Muscle of leg (tissue), 11 donors: ENCODE measurements around the gene METTL15. TPM values are rescaled to one million over a fixed set of nuclear protein-coding genes. Genes with fewer than 3 reads are reported as not detected.
"Not testable (repeated sequence)": the region's sequence is repeated elsewhere in the genome, so short reads cannot be mapped to it uniquely, and the experiment has no call there.

Source experiments
- DNase-seq: peaks from one replicate; pipeline ENCODE4 v3.0.0; 2013
- H3K27ac ChIP-seq: one replicate; pipeline ENCODE4 v1.5.1; 2013; ENCODE audit warnings: mild to moderate bottlenecking, low read length, control low read depth
- H3K27me3 ChIP-seq: one replicate; pipeline ENCODE4 v1.6.1; 2013; ENCODE audit warnings: low read length; ENCODE audit not compliant: control insufficient read depth, insufficient read depth
- H3K36me3 ChIP-seq: one replicate; pipeline ENCODE4 v1.6.1; 2013; ENCODE audit warnings: low read length; ENCODE audit not compliant: control insufficient read depth, insufficient read depth
- H3K4me1 ChIP-seq: one replicate; pipeline ENCODE4 v1.6.1; 2013; ENCODE audit warnings: low read length; ENCODE audit not compliant: control insufficient read depth, insufficient read depth
- H3K4me3 ChIP-seq: one replicate; pipeline ENCODE4 v1.5.1; 2013; ENCODE audit warnings: low read length, control low read depth
- H3K9me3 ChIP-seq: replicated peaks from 2 replicates; pipeline ENCODE4 v1.6.1; 2013; ENCODE audit warnings: low read depth, low read length; ENCODE audit not compliant: control insufficient read depth
- WGBS: methylation state at CpG from one replicate; pipeline ENCODE4 v1.1.5; 2013; ENCODE audit warnings: missing lambda C conversion rate; ENCODE audit not compliant: insufficient coverage; 5-methylcytosine and 5-hydroxymethylcytosine counted together
- polyA plus RNA-seq, 8 donors: library from polyadenylated mRNA; unstranded; fragments of 120-200 nt; gene quantifications; one replicate each; pipeline versions ENCODE4 v1.2.1 to v1.2.3, GENCODE V29; 2013; ENCODE audit warnings: inconsistent platforms in 1 of 8, low replicate concordance in 1 of 8; ENCODE audit not compliant: insufficient read length in 8 of 8, insufficient read depth in 1 of 8
- total RNA-seq: library from RNA; stranded (reverse); fragments of 120-200 nt; gene quantifications from one replicate; pipeline ENCODE4 v1.2.4, GENCODE V29; 2013

The METTL15 gene
- total and polyA plus RNA-seq, 9 donors: 9.5 to 14.6 (median 11.4) TPM

DNA sequence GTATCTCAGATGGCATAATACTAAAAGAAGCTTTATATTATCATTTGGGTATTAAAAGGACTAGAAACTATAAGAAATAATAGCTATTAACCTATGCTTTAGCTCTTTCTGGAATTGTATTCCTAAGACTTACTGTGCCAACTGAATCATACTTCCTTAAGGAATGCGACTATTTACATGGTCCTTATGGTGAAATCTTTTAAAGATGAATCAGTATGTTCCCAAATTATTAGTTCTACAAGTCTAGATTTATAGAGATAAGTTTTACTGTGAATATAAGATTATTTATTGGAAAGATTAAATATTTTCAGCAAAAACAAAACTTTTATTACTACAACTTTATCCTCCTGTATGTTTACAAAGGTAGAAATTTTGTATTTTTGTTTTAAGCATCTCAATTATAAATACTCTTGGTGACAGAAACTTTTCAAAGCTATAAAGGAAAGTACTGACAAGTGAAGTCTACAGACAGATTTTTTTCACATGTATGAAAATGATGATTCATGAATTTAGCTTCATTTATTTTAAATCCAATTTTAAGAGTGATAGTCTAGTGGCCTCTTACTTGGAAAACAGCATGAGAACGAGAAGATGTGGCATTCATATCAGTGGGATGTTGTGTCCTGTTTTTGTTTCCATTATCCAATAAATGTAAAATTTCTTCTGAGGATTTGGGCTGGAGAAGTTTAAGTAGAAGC is 18.0 kb upstream of the METTL15 start:
- H3K27ac ChIP-seq: no peak overlapping the region
- no CpG with 5 or more reads among the region's 2 CpGs for WGBS
- peaks cover 5% of the 10 kb centered on the region for H3K36me3 ChIP-seq
- no peak overlapping the region for H3K4me3 ChIP-seq
- H3K9me3 ChIP-seq: no peaks in the 10 kb centered on the region
- H3K27me3 ChIP-seq: no peaks in the 10 kb centered on the region
- no peaks in the 10 kb centered on the region for H3K4me1 ChIP-seq
- DNase-seq: no peak

DNA sequence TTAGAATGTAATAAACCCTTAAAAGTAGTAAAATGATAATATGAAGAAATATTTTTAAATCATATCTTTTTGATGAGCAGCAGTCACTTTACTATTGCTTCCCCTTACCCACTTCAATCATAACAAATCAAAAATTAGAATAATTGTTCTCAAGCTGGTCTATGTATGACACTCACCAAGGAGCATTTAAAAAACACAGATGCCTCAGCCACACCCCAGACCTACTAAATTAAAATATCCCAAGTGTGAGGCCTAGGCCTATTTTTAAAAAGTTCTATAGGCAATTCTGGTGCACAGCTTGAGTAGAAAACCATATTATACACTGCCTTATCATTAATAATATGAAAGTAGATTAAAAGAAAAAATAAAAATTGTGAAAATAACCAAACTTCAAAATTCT is 15.4 kb upstream of the METTL15 start:
- H3K9me3 ChIP-seq: no peaks in the 10 kb centered on the region
- H3K4me1 ChIP-seq: no peaks in the 10 kb centered on the region
- DNase-seq: no peak
- H3K27me3 ChIP-seq: no peaks in the 10 kb centered on the region
- no peak overlapping the region for H3K27ac ChIP-seq
- peaks cover 2% of the 10 kb centered on the region for H3K36me3 ChIP-seq
- H3K4me3 ChIP-seq: no peak overlapping the region

DNA sequence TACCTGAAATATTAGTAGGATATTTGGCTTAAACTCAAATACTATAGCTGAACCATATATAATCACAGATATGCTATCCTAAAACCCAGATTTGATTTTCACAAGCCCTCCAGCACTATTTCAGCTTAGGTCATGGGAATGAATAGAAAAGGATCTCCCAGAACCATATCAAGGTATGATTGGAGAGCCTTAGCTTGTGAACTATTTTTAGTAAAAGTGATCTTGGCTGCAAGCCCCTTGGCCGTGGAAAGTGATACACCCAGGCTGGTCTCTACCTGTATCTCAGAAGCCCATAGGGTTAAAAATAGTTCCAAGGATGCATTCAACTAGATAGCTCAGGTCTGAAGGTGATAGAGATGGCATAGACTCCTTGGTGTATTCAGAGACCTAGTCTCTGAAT is 9.9 kb upstream of the METTL15 start:
- DNase-seq: no peak
- no CpG with 5 or more reads among the region's 1 CpG for WGBS
- H3K4me3 ChIP-seq: no peak overlapping the region

DNA sequence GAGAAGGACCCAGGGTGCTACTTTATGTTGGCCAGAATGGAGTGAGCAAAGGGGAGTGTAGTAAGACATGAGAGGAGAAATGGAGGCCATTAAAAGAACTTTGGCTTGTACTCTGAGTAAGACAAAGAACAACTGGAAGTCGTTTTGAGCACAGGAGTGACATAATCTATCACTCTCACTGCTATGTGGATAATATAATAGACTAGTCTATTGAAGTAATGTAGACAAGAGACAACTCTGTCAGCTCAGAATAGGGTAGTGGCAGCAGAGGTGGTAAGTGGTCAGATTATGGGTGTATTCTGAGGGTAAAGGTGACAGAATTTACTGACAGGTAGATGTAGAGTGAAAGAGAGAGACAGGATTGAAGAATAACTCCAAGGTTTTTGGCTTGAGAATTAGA is 8.5 kb upstream of the METTL15 start:
- H3K9me3 ChIP-seq: no peaks in the 10 kb centered on the region
- peaks cover 2% of the 10 kb centered on the region for H3K36me3 ChIP-seq
- H3K27me3 ChIP-seq: no peaks in the 10 kb centered on the region
- H3K4me1 ChIP-seq: no peaks in the 10 kb centered on the region
- no peak overlapping the region for H3K4me3 ChIP-seq
- DNase-seq: no peak
- H3K27ac ChIP-seq: no peak overlapping the region
- WGBS: no CpG with 5 or more reads among the region's 1 CpG

More for the DNA sequence above, 9.9 kb upstream of the METTL15 start:
- H3K27me3 ChIP-seq: no peaks in the 10 kb centered on the region
- H3K36me3 ChIP-seq: peaks cover 2% of the 10 kb centered on the region
- no peak overlapping the region for H3K27ac ChIP-seq
- no peaks in the 10 kb centered on the region for H3K9me3 ChIP-seq
- H3K4me1 ChIP-seq: no peaks in the 10 kb centered on the region

DNA sequence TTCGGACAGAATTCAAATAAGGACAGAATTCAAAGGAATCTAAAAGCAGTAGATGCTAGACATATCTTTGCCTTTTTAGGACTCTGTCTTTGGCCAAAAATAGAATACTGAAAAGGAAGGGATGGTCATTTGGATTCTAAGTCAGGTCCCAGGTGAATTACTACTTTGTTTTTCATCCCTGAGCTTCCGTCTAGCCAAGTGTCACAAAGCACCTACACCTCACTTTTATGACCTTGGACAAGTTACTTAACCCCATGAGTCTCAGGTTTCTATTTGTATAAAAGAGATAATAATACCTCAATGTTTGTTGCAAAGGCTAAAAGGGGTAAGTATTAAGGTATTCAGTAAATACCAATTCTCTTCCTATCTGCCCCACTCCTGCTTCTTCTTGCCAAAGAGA is 7.5 kb upstream of the METTL15 start:
- WGBS: no CpG with 5 or more reads among the region's 2 CpGs
- Histone ChIP-seq H3K27ac (no peak overlapping the region), H3K9me3 (no peaks in the 10 kb centered on the region), H3K27me3 (no peaks in the 10 kb centered on the region), H3K36me3 (no peaks in the 10 kb centered on the region), H3K4me3 (no peak overlapping the region), H3K4me1 (no peaks in the 10 kb centered on the region)
- DNase-seq: no peak

DNA sequence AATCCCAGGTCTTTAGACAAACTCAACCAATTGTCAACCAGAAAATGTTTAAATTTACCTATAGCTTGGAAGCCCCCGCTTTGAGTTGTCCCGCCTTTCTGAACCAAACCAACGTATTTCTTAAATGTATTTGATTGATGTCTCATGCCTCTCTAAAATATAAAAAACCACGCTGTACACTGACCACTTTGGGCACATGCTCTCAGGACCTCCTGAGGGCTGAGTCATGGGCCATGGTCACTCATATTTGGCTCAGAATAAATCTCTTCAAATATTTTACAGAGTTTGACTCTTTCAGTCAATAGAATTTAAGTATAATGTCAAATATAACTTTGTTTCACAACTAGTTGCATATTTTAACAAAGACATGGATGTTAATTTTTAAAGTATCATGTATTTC is 5.9 kb upstream of the METTL15 start:
- H3K36me3 ChIP-seq, H3K4me1 ChIP-seq, DNase-seq, H3K27me3 ChIP-seq, H3K9me3 ChIP-seq, H3K27ac ChIP-seq, H3K4me3 ChIP-seq: not testable (repeated sequence)
- WGBS: no CpG with 5 or more reads among the region's 4 CpGs

DNA sequence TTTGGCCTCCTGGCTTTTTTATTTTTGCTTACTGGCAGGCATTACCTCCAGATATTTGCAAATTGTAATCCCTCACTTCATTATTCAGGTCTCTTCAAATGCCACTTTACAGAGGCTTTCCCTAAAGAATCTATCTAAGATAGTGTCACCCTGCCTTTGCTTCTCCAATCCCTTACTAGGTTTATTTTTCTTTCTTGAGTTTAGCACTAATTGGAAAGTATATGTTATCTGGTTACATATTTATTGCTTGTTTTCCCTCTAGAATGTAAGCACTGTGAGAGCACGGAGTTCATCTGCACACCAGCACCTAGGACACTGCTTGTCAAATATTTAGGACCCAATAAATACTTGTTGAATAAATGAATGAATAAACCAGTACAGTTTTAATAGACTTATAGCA is 3.8 kb upstream of the METTL15 start:
- no peak overlapping the region for H3K4me3 ChIP-seq
- no peaks in the 10 kb centered on the region for H3K36me3 ChIP-seq
- H3K4me1 ChIP-seq: peaks cover 9% of the 10 kb centered on the region
- no peaks in the 10 kb centered on the region for H3K9me3 ChIP-seq
- H3K27ac ChIP-seq: no peak overlapping the region
- DNase-seq: no peak
- no CpG with 5 or more reads among the region's 1 CpG for WGBS
- H3K27me3 ChIP-seq: no peaks in the 10 kb centered on the region

DNA sequence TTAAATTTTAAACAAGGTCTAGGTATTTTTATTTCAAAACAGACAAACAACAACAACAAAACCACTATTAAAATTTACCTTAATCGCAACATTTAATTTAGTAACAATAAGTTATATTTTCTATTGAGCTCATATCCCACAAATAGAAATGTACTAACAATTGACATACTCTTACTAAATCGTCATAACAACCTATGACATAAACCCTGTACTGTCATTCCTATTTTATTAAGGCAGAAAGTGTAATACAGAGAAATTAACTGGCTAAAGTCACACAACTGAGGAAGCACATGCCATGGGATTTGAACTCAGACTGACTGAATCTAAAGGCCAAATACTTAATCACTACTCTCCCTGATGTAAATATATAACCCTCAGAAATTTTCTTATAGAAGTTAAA is 3.2 kb upstream of the METTL15 start:
- H3K27me3 ChIP-seq: no peaks in the 10 kb centered on the region
- no peaks in the 10 kb centered on the region for H3K9me3 ChIP-seq
- H3K27ac ChIP-seq: no peak overlapping the region
- peaks cover 9% of the 10 kb centered on the region for H3K4me1 ChIP-seq
- no CpG with 5 or more reads among the region's 2 CpGs for WGBS
- H3K4me3 ChIP-seq: no peak overlapping the region
- DNase-seq: no peak
- H3K36me3 ChIP-seq: no peaks in the 10 kb centered on the region

DNA sequence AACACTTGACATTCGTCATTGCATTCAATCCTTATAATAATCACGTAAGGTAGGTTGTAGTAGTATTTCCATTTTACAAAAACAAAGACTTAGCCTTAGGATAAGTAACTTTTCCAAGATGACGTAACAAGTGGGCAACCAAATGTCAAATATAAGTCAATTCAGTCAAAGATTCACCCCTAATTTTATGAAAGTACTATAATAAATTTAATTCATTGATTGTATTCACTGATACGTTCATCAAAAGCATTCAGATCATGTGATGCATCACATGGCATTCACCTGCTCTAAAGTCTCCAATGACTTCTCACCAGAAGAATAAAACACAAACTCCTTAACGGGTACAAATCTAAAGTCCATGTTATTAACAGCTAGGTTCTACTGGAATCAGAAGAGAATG is 2.3 kb upstream of the METTL15 start:
- Histone ChIP-seq H3K36me3 (no peaks in the 10 kb centered on the region), H3K4me3 (no peak overlapping the region), H3K27me3 (no peaks in the 10 kb centered on the region), H3K4me1 (peaks cover 9% of the 10 kb centered on the region), H3K27ac (no peak overlapping the region), H3K9me3 (no peaks in the 10 kb centered on the region)
- DNase-seq: no peak
- WGBS: no CpG with 5 or more reads among the region's 5 CpGs

DNA sequence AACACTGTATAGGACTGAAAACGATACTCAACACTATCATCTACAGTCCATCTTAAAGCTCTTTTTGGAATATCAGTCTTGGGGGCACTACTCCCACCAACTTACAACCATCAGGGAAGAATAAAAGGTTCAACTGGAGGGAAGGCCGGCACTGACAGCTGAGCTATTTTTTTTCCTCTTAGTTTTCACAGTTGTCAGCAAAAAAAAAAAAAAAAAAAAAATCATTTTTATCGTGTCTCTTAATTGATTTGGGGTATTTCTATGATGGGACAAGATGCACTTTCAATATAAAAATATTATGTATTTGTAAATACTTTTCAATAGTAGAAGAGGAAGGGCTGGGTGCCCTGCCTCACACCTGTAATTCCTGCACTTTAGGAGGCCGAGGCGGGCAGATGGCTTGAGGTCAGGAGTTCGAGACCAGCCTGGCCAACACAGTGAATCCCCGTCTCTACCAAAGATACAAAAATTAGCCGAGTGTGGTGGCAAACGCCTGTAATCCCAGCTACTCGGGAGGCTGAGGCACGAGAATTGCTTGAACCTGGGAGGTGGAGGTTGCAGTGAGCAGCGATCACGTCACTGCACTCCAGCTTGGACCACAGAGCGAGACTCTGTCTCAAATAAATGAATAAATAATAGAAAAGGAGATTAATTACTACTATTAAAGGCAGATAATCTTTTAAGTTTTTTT is 1.7 kb upstream of the METTL15 start:
- Histone ChIP-seq H3K4me3 (no peak overlapping the region), H3K9me3 (no peaks in the 10 kb centered on the region), H3K4me1 (peaks cover 9% of the 10 kb centered on the region), H3K36me3 (no peaks in the 10 kb centered on the region), H3K27ac (no peak overlapping the region), H3K27me3 (no peaks in the 10 kb centered on the region)
- WGBS: no CpG with 5 or more reads among the region's 14 CpGs
- DNase-seq: no peak
